Karpas-422 (cell line): ENCODE measurements around the gene SLC22A1. TPM values are rescaled to one million over a fixed set of nuclear protein-coding genes. Genes with fewer than 3 reads are reported as not detected.
"Not testable (repeated sequence)": the region's sequence is repeated elsewhere in the genome, so short reads cannot be mapped to it uniquely, and the experiment has no call there.

Source experiments
- DNase-seq: peaks from one replicate; pipeline ENCODE4 v3.0.0-alpha.2; 2015
- H2AFZ ChIP-seq: fragments of 200-600 bp; sonication (generic); 2 replicates; pipeline ENCODE4 v1.6.1; 2014; ENCODE audit warnings: antibody characterized with exemption, low read length, mixed read lengths
- H3K27ac ChIP-seq: fragments of 200-600 bp; sonication (generic); 2 replicates; pipeline ENCODE4 v1.5.1; 2014; ENCODE audit warnings: mild to moderate bottlenecking, low read length, moderate library complexity
- H3K27me3 ChIP-seq: fragments of 200-600 bp; sonication (generic); 2 replicates; pipeline ENCODE4 v1.6.1; 2014; ENCODE audit warnings: low read length, mixed read lengths
- H3K36me3 ChIP-seq: fragments of 200-600 bp; sonication (generic); 2 replicates; pipeline ENCODE4 v1.6.1; 2014; ENCODE audit warnings: low read length, mixed read lengths; ENCODE audit not compliant: insufficient read depth
- H3K4me1 ChIP-seq: fragments of 200-600 bp; sonication (generic); 2 replicates; pipeline ENCODE4 v1.6.1; 2014; ENCODE audit warnings: mild to moderate bottlenecking, low read length, mixed read lengths
- H3K4me2 ChIP-seq: fragments of 200-600 bp; sonication (generic); 2 replicates; pipeline ENCODE4 v1.6.1; 2014; ENCODE audit warnings: low read length, low read depth, mild to moderate bottlenecking; ENCODE audit not compliant: poor library complexity, severe bottlenecking
- H3K4me3 ChIP-seq: fragments of 200-600 bp; sonication (generic); 2 replicates; pipeline ENCODE4 v1.5.1; 2014; ENCODE audit warnings: mild to moderate bottlenecking, antibody characterized with exemption, low read length, mixed read lengths
- H3K79me2 ChIP-seq: fragments of 200-600 bp; sonication (generic); 2 replicates; pipeline ENCODE4 v1.6.1; 2014; ENCODE audit warnings: mild to moderate bottlenecking, low read length, mixed read lengths
- H3K9ac ChIP-seq: fragments of 200-600 bp; sonication (generic); 2 replicates; pipeline ENCODE4 v1.6.0; 2014; ENCODE audit warnings: low read length
- H3K9me2 ChIP-seq: fragments of 200-600 bp; sonication (generic), shearing (Covaris generic); replicated peaks from 2 replicates; pipeline ENCODE4 v1.6.0; 2014; ENCODE audit warnings: mild to moderate bottlenecking, low read length, moderate library complexity; ENCODE audit not compliant: insufficient read depth
- H3K9me3 ChIP-seq: fragments of 300-700, 200-600 bp; sonication (generic); 2 replicates; pipeline ENCODE4 v1.6.1; 2014; ENCODE audit warnings: low read length, mixed read lengths
- H4K20me1 ChIP-seq: fragments of 200-600 bp; sonication (generic); 2 replicates; pipeline ENCODE4 v1.6.1; 2014; ENCODE audit warnings: mild to moderate bottlenecking, antibody characterized with exemption, low read length, low read depth; ENCODE audit not compliant: insufficient read depth
- total RNA-seq: library from RNA; depleted of rRNA; stranded (reverse); fragments of >200 nt; shearing (Covaris generic); gene quantifications from 2 replicates; pipeline ENCODE4 v1.2.3, GENCODE V29; 2014; ENCODE audit warnings: low replicate concordance

SLC22A1 gene
- total RNA-seq, 1 experiment from 2014 or later = 0.78 TPM

DNA sequence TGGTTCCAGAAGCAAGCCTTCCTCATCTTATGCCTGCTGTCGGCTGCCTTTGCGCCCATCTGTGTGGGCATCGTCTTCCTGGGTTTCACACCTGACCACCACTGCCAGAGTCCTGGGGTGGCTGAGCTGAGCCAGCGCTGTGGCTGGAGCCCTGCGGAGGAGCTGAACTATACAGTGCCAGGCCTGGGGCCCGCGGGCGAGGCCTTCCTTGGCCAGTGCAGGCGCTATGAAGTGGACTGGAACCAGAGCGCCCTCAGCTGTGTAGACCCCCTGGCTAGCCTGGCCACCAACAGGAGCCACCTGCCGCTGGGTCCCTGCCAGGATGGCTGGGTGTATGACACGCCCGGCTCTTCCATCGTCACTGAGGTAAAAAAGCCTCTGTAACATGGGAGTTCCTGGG lies 366 bp downstream of the SLC22A1 start:
- H3K4me3 ChIP-seq = no peak overlapping the region

GRCh38 chr6:160122744-160123143 lies 1.1 kb downstream of the SLC22A1 start:
- Histone ChIP-seq H4K20me1 (no peaks in the 10 kb centered on the region), H3K9me3 (no peaks in the 10 kb centered on the region), H3K9ac (no peak overlapping the region), H2AFZ (no peak overlapping the region), H3K36me3 (no peaks in the 10 kb centered on the region), H3K4me1 (no peaks in the 10 kb centered on the region), H3K27me3 (no peaks in the 10 kb centered on the region), H3K27ac (no peak overlapping the region), H3K79me2 (no peaks in the 10 kb centered on the region), H3K9me2 (no peaks in the 10 kb centered on the region), H3K4me3 (no peak overlapping the region), H3K4me2 (no peak overlapping the region)
- no peak for DNase-seq

More for the DNA sequence above, 366 bp downstream of the SLC22A1 start:
- H3K79me2 ChIP-seq = no peaks in the 10 kb centered on the region
- H3K4me1 ChIP-seq = no peaks in the 10 kb centered on the region
- H3K9me3 ChIP-seq = no peaks in the 10 kb centered on the region
- H3K9me2 ChIP-seq = no peaks in the 10 kb centered on the region
- H3K4me2 ChIP-seq = no peak overlapping the region
- no peak overlapping the region for H3K27ac ChIP-seq
- no peaks in the 10 kb centered on the region for H3K36me3 ChIP-seq
- no peaks in the 10 kb centered on the region for H4K20me1 ChIP-seq
- H3K27me3 ChIP-seq = no peaks in the 10 kb centered on the region
- no peak overlapping the region for H3K9ac ChIP-seq
- DNase-seq = no peak
- no peak overlapping the region for H2AFZ ChIP-seq

DNA sequence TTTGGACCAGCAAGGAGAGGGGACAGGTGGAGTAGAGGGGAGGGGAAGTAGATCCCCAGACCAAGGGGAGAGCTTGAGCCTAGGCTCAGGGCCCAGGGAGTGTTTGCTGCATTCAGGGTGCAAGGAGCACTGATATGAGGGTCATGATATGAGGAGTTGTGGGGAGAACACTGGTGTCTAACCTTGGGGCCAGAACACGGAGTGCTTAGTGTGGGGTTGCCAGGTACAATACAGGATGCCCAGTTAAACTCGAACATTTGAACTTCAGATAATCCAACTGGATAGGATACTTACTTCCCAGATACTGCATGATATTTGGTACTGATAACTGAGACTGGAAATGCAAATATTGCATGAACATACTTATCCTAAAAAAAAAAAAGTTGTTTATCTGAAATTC lies 2.4 kb downstream of the SLC22A1 start:
- H3K27me3 ChIP-seq = no peaks in the 10 kb centered on the region
- no peaks in the 10 kb centered on the region for H4K20me1 ChIP-seq
- H3K36me3 ChIP-seq = no peaks in the 10 kb centered on the region
- no peaks in the 10 kb centered on the region for H3K79me2 ChIP-seq
- H3K4me3 ChIP-seq = no peak overlapping the region
- no peak for DNase-seq
- no peak overlapping the region for H2AFZ ChIP-seq
- H3K9me2 ChIP-seq = no peaks in the 10 kb centered on the region
- no peak overlapping the region for H3K9ac ChIP-seq
- H3K9me3 ChIP-seq = no peaks in the 10 kb centered on the region
- no peak overlapping the region for H3K27ac ChIP-seq
- H3K4me2 ChIP-seq = no peak overlapping the region
- no peaks in the 10 kb centered on the region for H3K4me1 ChIP-seq

DNA sequence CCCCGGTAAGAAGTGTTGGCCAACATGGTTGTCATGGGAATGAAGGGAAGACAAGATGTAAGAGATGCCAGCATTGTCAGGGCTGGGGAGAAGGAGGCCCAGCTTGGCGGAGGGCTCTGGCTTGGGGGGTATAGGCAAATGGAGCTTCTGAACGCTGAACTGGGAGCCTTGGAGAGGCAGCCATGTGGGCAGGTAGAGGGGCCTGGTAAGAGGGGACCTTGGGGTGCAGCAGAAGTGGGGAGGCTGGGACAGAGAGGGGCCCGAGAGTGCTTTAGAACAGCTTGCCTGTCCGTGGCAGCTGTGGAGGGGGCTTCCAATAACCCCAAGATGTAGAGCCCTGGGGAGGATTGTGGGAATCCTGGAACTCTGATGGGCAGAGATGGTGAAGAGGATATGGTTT lies 3.0 kb downstream of the SLC22A1 start:
- no peaks in the 10 kb centered on the region for H3K79me2 ChIP-seq
- H2AFZ ChIP-seq = no peak overlapping the region
- H3K27ac ChIP-seq = no peak overlapping the region
- H3K4me3 ChIP-seq = no peak overlapping the region
- no peak overlapping the region for H3K9ac ChIP-seq
- no peaks in the 10 kb centered on the region for H4K20me1 ChIP-seq
- H3K9me2 ChIP-seq = no peaks in the 10 kb centered on the region
- no peaks in the 10 kb centered on the region for H3K27me3 ChIP-seq
- H3K9me3 ChIP-seq = no peaks in the 10 kb centered on the region
- no peaks in the 10 kb centered on the region for H3K4me1 ChIP-seq
- H3K36me3 ChIP-seq = no peaks in the 10 kb centered on the region
- H3K4me2 ChIP-seq = no peak overlapping the region
- DNase-seq = no peak

GRCh38 chr6:160125105-160125504 lies 3.5 kb downstream of the SLC22A1 start:
- not testable (repeated sequence) for H3K79me2 ChIP-seq

DNA sequence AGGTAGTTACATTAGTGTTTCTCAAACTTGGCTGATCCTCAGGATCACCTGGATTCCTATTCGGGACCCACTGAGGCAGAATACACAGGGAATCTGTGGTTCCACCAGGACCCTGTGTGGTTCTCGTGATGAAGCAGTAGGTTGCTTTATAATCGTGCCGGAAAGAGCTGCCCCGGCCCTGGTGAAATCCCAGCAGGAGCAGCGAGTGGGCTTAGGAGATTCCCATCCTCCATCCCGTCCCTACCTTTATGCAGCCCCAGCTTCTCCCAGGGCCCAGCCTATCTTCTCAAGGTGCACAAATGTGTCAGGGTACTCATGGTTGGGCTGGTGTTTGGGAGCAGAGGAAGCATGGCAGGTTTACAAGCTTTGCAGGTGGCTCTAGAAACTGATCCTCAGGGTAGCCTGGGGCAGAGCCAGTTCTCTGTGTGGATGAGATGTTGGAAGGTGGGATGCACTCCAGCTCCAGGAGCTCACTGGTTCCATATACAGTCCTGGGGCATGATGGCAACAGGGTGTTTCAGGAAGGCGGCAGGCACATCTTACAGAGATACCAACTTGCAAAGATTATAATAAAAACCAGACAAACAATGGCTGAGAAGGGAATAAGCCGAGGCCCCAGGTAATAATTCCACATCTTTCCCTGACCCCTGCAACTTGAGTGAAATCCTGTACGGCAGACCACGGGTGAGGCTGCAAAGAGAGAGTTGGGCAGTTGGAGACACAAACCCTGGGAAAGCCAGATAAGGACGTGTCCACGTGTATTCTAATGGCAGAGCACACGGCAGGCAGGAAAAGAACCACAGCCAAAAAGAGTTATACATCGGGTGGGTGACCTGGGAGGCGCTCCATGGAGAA lies 5.9 kb downstream of the SLC22A1 start:
- H3K4me1 ChIP-seq = no peaks in the 10 kb centered on the region
- H3K27me3 ChIP-seq = no peaks in the 10 kb centered on the region
- H3K4me2 ChIP-seq = no peak overlapping the region
- no peaks in the 10 kb centered on the region for H3K79me2 ChIP-seq
- H3K9me3 ChIP-seq = no peaks in the 10 kb centered on the region
- no peaks in the 10 kb centered on the region for H3K36me3 ChIP-seq
- no peak overlapping the region for H3K9ac ChIP-seq
- H4K20me1 ChIP-seq = no peaks in the 10 kb centered on the region
- no peak for DNase-seq
- no peak overlapping the region for H3K27ac ChIP-seq
- no peaks in the 10 kb centered on the region for H3K9me2 ChIP-seq
- H2AFZ ChIP-seq = no peak overlapping the region
- H3K4me3 ChIP-seq = no peak overlapping the region

More at GRCh38 chr6:160125105-160125504, 3.5 kb downstream of the SLC22A1 start:
- H3K9ac ChIP-seq, H3K27me3 ChIP-seq, H3K36me3 ChIP-seq, DNase-seq, H3K4me2 ChIP-seq, H4K20me1 ChIP-seq, H3K4me3 ChIP-seq, H2AFZ ChIP-seq, H3K9me3 ChIP-seq, H3K4me1 ChIP-seq, H3K9me2 ChIP-seq, H3K27ac ChIP-seq: not testable (repeated sequence)

DNA sequence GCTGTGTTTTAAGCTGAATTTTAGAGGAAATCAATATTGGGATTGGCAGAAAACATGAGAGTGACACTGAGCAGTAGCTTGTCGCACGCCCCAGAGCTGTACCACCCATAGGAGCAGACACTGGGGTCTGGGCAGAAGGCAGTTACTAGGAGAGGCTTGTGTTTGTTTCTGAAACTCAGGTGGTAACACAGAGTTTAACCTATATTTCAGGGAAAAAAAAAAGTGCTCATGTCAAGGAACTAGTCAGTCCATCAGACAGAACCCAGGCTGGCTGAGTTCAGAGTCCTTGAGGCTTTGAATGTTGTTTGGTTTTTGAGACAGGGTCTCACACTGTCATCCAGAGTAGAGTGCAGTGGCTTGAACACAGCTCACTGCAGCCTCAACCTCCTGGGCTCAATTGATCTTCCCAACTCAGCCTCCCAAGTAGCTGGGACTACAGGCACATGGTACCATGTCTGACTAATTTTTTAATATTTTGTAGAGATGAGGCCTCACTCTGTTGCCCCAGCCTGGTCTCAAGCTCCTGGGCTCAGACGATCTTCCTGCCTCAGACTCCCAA lies 6.6 kb downstream of the SLC22A1 start:
- no peak overlapping the region for H3K27ac ChIP-seq
- DNase-seq = no peak
- H3K4me1 ChIP-seq = no peaks in the 10 kb centered on the region
- H3K4me3 ChIP-seq = no peak overlapping the region
- no peaks in the 10 kb centered on the region for H3K9me2 ChIP-seq
- H3K9me3 ChIP-seq = no peaks in the 10 kb centered on the region
- H3K79me2 ChIP-seq = no peaks in the 10 kb centered on the region
- no peak overlapping the region for H2AFZ ChIP-seq
- H3K4me2 ChIP-seq = no peak overlapping the region
- H4K20me1 ChIP-seq = no peaks in the 10 kb centered on the region
- H3K36me3 ChIP-seq = no peaks in the 10 kb centered on the region
- H3K27me3 ChIP-seq = no peaks in the 10 kb centered on the region
- H3K9ac ChIP-seq = no peak overlapping the region

- no peaks in the 10 kb centered on the region for H3K27me3 ChIP-seq
- no peaks in the 10 kb centered on the region for H3K9me3 ChIP-seq
- H3K36me3 ChIP-seq = no peaks in the 10 kb centered on the region
- no peaks in the 10 kb centered on the region for H4K20me1 ChIP-seq
- H3K9ac ChIP-seq = no peak overlapping the region
- H3K4me2 ChIP-seq = no peak overlapping the region
- no peak overlapping the region for H3K4me3 ChIP-seq
- H2AFZ ChIP-seq = no peak overlapping the region
- no peak for DNase-seq
- H3K27ac ChIP-seq = no peak overlapping the region
- H3K79me2 ChIP-seq = no peaks in the 10 kb centered on the region
- no peaks in the 10 kb centered on the region for H3K4me1 ChIP-seq
- no peaks in the 10 kb centered on the region for H3K9me2 ChIP-seq
Measured at GRCh38 chr6:160128879-160129516, 7.4 kb downstream of the SLC22A1 start.
